ENCODE data around the gene WDFY4. TPM values are rescaled to one million over a fixed set of nuclear protein-coding genes. Genes with fewer than 3 reads are reported as not detected.

WDFY4 gene
- total RNA-seq, 1 donor from 2014 or later: not detected

- TF ChIP-seq, protein P1, sequence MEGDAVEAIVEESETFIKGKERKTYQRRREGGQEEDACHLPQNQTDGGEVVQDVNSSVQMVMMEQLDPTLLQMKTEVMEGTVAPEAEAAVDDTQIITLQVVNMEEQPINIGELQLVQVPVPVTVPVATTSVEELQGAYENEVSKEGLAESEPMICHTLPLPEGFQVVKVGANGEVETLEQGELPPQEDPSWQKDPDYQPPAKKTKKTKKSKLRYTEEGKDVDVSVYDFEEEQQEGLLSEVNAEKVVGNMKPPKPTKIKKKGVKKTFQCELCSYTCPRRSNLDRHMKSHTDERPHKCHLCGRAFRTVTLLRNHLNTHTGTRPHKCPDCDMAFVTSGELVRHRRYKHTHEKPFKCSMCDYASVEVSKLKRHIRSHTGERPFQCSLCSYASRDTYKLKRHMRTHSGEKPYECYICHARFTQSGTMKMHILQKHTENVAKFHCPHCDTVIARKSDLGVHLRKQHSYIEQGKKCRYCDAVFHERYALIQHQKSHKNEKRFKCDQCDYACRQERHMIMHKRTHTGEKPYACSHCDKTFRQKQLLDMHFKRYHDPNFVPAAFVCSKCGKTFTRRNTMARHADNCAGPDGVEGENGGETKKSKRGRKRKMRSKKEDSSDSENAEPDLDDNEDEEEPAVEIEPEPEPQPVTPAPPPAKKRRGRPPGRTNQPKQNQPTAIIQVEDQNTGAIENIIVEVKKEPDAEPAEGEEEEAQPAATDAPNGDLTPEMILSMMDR (IDR thresholded peaks at IDR 0.05; ENCODE audit: insufficient read depth, low read length, poor library complexity, severe bottlenecking): no peak
- no peak for DNase-seq (ENCODE audit: low read depth)
Measured at GRCh38 chr10:48700071-48700470, 15.4 kb downstream of the WDFY4 start.

GRCh38 chr10:48700493-48700892, 15.8 kb downstream of the WDFY4 start:
- H3K27me3 ChIP-seq (ENCODE audit: control insufficient read depth, insufficient read depth, low read length): peaks cover 5% of the 10 kb centered on the region
- TF ChIP-seq, protein P1 (IDR thresholded peaks at IDR 0.05; ENCODE audit: insufficient read depth, low read length, poor library complexity, severe bottlenecking): no peak
- H3K4me3 ChIP-seq (ENCODE audit: low read depth, low read length): no peak overlapping the region
- DNase-seq (ENCODE audit: low read depth): no peak
- no peaks in the 10 kb centered on the region for H3K36me3 ChIP-seq (ENCODE audit: control insufficient read depth, insufficient read depth, low read length)

More at GRCh38 chr10:48700071-48700470, 15.4 kb downstream of the WDFY4 start:
- Histone ChIP-seq H3K27me3 (ENCODE audit: control insufficient read depth, insufficient read depth, low read length) (peaks cover 4% of the 10 kb centered on the region), H3K4me3 (ENCODE audit: low read depth, low read length) (no peak overlapping the region), H3K36me3 (ENCODE audit: control insufficient read depth, insufficient read depth, low read length) (no peaks in the 10 kb centered on the region)

- Histone ChIP-seq H3K4me3 (ENCODE audit: low read depth, low read length) (no peak overlapping the region), H3K27me3 (ENCODE audit: control insufficient read depth, insufficient read depth, low read length) (peaks cover 6% of the 10 kb centered on the region), H3K36me3 (ENCODE audit: control insufficient read depth, insufficient read depth, low read length) (no peaks in the 10 kb centered on the region)
- no peak for DNase-seq (ENCODE audit: low read depth)
- TF ChIP-seq, protein P1 (IDR thresholded peaks at IDR 0.05; ENCODE audit: insufficient read depth, low read length, poor library complexity, severe bottlenecking): no peak
Measured at GRCh38 chr10:48701139-48701901, 16.6 kb downstream of the WDFY4 start.

DNA sequence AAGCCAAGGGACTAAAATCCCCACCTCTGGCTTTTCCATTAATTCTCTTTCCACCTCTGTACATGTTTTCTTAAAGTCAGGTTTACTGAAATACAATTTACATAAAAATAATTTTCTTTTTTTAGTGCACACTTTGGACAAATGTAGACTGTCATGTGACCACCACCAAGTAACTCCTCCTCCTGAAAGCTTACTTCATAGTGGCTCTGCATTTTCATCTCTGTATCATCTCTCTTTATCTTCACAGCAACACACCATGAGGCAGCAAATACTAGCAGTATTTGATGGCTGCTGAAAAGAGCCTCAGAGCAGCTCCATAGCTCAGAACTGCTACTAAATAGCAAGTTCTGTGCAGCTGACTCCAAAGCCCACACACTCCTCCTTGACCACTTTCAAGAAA, 17.3 kb downstream of the WDFY4 start:
- H3K36me3 ChIP-seq (ENCODE audit: control insufficient read depth, insufficient read depth, low read length): no peaks in the 10 kb centered on the region
- DNase-seq (ENCODE audit: low read depth): no peak
- TF ChIP-seq, protein P1 (IDR thresholded peaks at IDR 0.05; ENCODE audit: insufficient read depth, low read length, poor library complexity, severe bottlenecking): no peak
- peaks cover 6% of the 10 kb centered on the region for H3K27me3 ChIP-seq (ENCODE audit: control insufficient read depth, insufficient read depth, low read length)
- no peak overlapping the region for H3K4me3 ChIP-seq (ENCODE audit: low read depth, low read length)

DNA sequence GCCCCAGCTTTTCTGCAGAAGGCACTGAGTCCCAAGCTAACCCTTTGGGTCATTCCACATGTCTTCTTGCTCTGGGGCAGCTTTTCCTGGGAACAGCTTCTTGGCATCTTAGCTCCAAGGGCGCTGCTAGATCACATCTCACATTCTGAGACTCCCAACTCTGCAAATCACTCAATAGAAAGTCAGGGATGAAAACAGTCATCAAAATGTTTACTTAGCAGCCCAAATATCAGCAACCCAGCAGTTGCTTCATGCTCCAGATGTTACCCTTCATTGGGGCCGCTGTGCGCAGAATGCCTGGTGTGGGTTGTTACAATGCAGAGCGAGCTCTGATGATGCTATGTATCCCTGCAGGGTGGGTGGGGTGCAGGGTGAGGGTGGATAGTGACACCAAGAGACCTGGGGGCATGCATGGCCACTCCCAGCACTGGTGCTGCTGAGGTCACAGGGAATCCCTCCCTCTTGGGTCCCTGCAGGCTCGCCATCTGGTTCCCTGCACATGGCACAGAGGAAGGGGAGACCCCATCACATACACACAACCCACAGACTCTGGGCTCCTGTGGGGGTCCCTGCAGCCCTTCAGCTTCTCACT, 19.0 kb downstream of the WDFY4 start:
- Histone ChIP-seq H3K36me3 (ENCODE audit: control insufficient read depth, insufficient read depth, low read length) (no peaks in the 10 kb centered on the region), H3K27me3 (ENCODE audit: control insufficient read depth, insufficient read depth, low read length) (peaks cover 8% of the 10 kb centered on the region), H3K4me3 (ENCODE audit: low read depth, low read length) (no peak overlapping the region)
- DNase-seq (ENCODE audit: low read depth): no peak
- TF ChIP-seq, protein P1 (IDR thresholded peaks at IDR 0.05; ENCODE audit: insufficient read depth, low read length, poor library complexity, severe bottlenecking): no peak
